ENCODE measurements around the gene CELSR2.

Gene CELSR2

DNA sequence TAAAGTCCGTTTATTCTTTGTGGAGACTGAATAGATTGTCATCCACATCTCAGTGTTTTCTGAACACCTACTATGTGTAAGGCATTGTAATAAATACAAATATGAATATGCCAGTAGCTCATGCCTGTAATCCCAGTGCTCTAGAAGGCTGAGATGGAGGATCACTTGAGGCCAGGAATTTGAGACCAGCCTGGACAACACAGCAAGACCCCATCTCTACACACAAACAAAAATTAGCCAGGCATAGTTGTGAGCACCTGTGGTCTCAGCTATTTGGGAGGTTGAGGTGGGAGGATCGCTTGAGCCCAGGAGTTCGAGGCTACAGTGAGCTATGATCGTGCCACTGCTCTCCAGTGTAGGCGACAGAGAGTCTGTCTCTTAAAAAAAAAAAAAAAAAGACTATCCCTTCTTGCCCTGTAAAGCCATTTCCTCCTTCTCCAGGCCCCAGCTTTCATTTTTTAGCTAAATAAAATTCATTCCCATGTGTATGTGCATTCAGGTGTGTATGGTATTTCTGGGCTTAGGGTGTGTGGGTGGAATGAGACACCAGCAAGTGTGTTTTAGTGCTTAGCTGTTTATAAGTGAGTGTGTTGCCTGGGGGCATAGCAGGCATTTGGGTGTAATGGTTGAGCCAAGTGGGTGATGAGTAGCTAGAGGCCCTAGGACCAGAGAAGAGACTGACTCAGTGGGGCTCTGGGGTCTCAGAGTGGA is 7.8 kb downstream of the CELSR2 start:
- H3K4me1 ChIP-seq (ENCODE audit: control insufficient read depth in 1 of 2, insufficient read depth in 2 of 2, low read length in 2 of 2), result peaks cover 10 to 20% of the 10 kb centered on the region in 2 donors
- H3K9me3 ChIP-seq (ENCODE audit: control insufficient read depth in 1 of 2, low read length in 2 of 2), result no peaks in the 10 kb centered on the region
- H3K4me3 ChIP-seq (ENCODE audit: low read depth in 1 of 2, low read length in 2 of 2), result no peak overlapping the region
- H3K27ac ChIP-seq (ENCODE audit: low read depth, low read length), result no peak overlapping the region
- no peak overlapping the region for H3K9ac ChIP-seq (ENCODE audit: low read depth in 1 of 2, low read length in 2 of 2)
- H3K27me3 ChIP-seq (ENCODE audit: control insufficient read depth in 1 of 2, insufficient read depth in 2 of 2, low read length in 2 of 2), result no peaks in the 10 kb centered on the region
- H3K36me3 ChIP-seq (ENCODE audit: control insufficient read depth in 1 of 2, insufficient read depth in 2 of 2, low read length in 2 of 2), result peaks cover 0 to 5% of the 10 kb centered on the region in 2 donors

DNA sequence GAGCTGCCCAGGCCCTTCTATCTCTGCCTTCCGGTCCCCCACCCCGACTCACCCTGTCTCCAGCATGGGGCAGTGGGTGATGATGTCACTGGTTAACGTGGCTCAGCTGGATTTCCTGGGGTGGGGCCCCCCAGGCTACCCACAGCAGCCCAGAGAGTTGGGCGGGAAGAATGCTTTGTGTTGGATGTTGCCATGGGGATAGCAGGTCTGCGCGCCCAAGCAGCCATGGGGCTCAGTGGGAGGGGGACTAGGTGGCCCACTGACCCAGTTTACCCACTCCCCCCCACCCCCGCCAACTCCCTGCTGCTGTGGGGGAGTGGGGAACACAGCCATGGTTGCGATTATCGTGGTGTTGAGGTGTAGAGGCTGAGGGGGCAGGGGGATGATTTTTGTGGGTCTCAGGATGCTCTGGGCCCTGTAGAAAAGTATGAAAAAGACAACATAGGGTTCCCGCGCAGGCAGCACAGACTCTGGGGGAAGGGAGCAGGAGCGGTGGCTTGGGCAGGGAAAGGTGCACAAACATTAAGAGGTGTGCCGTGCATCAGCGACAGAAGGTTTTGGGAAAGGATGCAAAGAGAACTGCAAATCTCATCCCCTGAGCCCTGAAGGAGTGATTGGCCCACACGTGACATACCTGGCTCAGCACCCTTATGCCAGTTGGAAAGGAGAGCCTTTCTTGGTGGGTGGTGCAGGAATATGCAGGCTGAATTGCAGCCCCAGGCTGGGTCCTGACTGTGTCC is 8.5 kb downstream of the CELSR2 start:
- no peak overlapping the region for H3K4me3 ChIP-seq (ENCODE audit: low read depth in 1 of 2, low read length in 2 of 2)
- peaks cover 0 to 5% of the 10 kb centered on the region in 2 donors for H3K36me3 ChIP-seq (ENCODE audit: control insufficient read depth in 1 of 2, insufficient read depth in 2 of 2, low read length in 2 of 2)
- no peak overlapping the region for H3K27ac ChIP-seq (ENCODE audit: low read depth, low read length)
- no peaks in the 10 kb centered on the region for H3K27me3 ChIP-seq (ENCODE audit: control insufficient read depth in 1 of 2, insufficient read depth in 2 of 2, low read length in 2 of 2)
- no peaks in the 10 kb centered on the region for H3K9me3 ChIP-seq (ENCODE audit: control insufficient read depth in 1 of 2, low read length in 2 of 2)
- no peak overlapping the region for H3K9ac ChIP-seq (ENCODE audit: low read depth in 1 of 2, low read length in 2 of 2)
- peaks cover 10 to 20% of the 10 kb centered on the region in 2 donors for H3K4me1 ChIP-seq (ENCODE audit: control insufficient read depth in 1 of 2, insufficient read depth in 2 of 2, low read length in 2 of 2)

DNA sequence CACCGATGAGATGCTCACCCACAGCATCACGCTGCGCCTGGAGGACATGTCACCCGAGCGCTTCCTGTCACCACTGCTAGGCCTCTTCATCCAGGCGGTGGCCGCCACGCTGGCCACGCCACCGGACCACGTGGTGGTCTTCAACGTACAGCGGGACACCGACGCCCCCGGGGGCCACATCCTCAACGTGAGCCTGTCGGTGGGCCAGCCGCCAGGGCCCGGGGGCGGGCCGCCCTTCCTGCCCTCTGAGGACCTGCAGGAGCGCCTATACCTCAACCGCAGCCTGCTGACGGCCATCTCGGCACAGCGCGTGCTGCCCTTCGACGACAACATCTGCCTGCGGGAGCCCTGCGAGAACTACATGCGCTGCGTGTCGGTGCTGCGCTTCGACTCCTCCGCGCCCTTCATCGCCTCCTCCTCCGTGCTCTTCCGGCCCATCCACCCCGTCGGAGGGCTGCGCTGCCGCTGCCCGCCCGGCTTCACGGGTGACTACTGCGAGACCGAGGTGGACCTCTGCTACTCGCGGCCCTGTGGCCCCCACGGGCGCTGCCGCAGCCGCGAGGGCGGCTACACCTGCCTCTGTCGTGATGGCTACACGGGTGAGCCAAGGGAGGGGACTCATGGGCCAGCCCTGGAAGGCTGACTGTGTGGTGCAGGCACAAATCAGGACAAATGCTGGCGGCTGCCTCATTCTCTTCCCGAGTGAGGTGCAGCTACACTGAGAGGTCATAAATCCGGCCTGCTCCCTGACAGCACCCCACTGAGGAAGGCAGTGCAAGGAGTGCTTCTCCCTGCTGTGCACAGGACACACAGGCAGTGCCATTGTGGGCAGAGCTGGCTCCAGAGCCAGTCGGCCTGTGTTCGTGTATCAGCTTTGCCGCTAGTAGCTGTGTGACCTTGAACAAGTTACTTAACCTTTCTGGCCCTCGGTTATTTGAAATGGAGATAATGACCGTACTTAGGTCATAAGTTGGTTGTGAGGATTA is 9.4 kb downstream of the CELSR2 start:
- Histone ChIP-seq H3K4me1 (ENCODE audit: control insufficient read depth in 1 of 2, insufficient read depth in 2 of 2, low read length in 2 of 2) (peaks cover 10 to 18% of the 10 kb centered on the region in 2 donors), H3K4me3 (ENCODE audit: low read depth in 1 of 2, low read length in 2 of 2) (no peak overlapping the region), H3K9ac (ENCODE audit: low read depth in 1 of 2, low read length in 2 of 2) (no peak overlapping the region), H3K27ac (ENCODE audit: low read depth, low read length) (no peak overlapping the region), H3K9me3 (ENCODE audit: control insufficient read depth in 1 of 2, low read length in 2 of 2) (no peaks in the 10 kb centered on the region), H3K27me3 (ENCODE audit: control insufficient read depth in 1 of 2, insufficient read depth in 2 of 2, low read length in 2 of 2) (no peaks in the 10 kb centered on the region), H3K36me3 (ENCODE audit: control insufficient read depth in 1 of 2, insufficient read depth in 2 of 2, low read length in 2 of 2) (peaks cover 0 to 5% of the 10 kb centered on the region in 2 donors)

DNA sequence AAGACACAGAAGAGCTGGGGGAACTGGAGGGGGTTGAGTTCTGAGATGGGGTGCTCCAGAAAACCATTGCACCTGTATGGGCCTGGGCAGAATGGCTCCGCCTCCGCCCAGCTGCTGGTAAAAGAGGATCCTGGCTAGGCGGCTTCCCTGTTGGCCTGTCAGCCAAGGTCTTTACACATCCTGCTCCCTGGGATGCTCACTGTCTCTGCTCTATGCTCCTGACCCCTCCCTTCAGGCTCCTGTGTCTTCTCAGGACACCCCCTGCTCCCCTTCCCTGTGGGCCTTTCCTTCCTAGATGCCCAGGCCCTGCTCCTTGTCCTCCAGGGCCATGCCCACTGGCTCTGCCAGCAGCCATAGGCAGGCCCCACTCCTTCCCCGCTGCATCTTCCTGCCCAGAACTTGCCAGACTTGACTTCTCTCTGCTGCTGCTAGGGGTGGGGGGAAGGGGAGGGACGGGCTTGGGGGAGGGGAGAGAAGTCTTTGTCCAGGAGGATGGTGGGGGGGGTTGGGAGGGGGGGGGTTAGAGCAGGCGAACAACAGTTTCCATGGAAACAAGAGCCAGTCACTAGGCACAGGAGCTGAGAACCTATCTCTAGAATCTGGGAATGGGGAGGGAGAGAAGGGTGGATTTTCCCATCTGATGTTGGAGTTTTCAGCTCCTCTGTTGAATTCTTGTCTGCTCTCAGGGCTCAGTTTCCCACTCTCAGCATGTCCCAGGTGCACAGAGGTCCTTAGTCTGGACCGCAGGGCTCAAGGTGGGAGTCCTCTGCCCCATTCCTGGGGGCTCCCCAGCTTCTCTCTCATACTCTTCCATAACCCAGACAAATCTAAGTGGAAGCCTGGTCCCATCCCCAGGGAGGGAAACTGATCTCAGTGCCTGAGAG is 10.6 kb downstream of the CELSR2 start:
- H3K36me3 ChIP-seq (ENCODE audit: control insufficient read depth in 1 of 2, insufficient read depth in 2 of 2, low read length in 2 of 2), result peaks cover 0 to 5% of the 10 kb centered on the region in 2 donors
- no peaks in the 10 kb centered on the region for H3K27me3 ChIP-seq (ENCODE audit: control insufficient read depth in 1 of 2, insufficient read depth in 2 of 2, low read length in 2 of 2)
- H3K27ac ChIP-seq (ENCODE audit: low read depth, low read length), result no peak overlapping the region
- H3K4me3 ChIP-seq (ENCODE audit: low read depth in 1 of 2, low read length in 2 of 2), result no peak overlapping the region
- H3K4me1 ChIP-seq (ENCODE audit: control insufficient read depth in 1 of 2, insufficient read depth in 2 of 2, low read length in 2 of 2), result peaks cover 6 to 7% of the 10 kb centered on the region in 2 donors
- H3K9me3 ChIP-seq (ENCODE audit: control insufficient read depth in 1 of 2, low read length in 2 of 2), result no peaks in the 10 kb centered on the region
- H3K9ac ChIP-seq (ENCODE audit: low read depth in 1 of 2, low read length in 2 of 2), result no peak overlapping the region

DNA sequence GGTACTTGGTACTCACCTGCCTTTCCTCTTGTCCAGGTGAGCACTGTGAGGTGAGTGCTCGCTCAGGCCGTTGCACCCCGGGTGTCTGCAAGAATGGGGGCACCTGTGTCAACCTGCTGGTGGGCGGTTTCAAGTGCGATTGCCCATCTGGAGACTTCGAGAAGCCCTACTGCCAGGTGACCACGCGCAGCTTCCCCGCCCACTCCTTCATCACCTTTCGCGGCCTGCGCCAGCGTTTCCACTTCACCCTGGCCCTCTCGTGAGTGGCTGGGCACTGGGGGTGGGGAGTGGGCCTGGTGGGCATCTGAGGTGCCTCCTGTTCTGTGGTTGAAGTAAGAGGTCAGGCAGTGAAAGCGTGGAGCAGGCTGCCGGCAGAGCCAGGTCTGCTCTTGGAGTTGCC is 11.7 kb downstream of the CELSR2 start:
- Histone ChIP-seq H3K27ac (ENCODE audit: low read depth, low read length) (no peak overlapping the region), H3K9ac (ENCODE audit: low read depth in 1 of 2, low read length in 2 of 2) (no peak overlapping the region), H3K4me3 (ENCODE audit: low read depth in 1 of 2, low read length in 2 of 2) (no peak overlapping the region), H3K27me3 (ENCODE audit: control insufficient read depth in 1 of 2, insufficient read depth in 2 of 2, low read length in 2 of 2) (no peaks in the 10 kb centered on the region), H3K4me1 (ENCODE audit: control insufficient read depth in 1 of 2, insufficient read depth in 2 of 2, low read length in 2 of 2) (no peaks in the 10 kb centered on the region), H3K9me3 (ENCODE audit: control insufficient read depth in 1 of 2, low read length in 2 of 2) (no peaks in the 10 kb centered on the region), H3K36me3 (ENCODE audit: control insufficient read depth in 1 of 2, insufficient read depth in 2 of 2, low read length in 2 of 2) (peaks cover 0 to 5% of the 10 kb centered on the region in 2 donors)

DNA sequence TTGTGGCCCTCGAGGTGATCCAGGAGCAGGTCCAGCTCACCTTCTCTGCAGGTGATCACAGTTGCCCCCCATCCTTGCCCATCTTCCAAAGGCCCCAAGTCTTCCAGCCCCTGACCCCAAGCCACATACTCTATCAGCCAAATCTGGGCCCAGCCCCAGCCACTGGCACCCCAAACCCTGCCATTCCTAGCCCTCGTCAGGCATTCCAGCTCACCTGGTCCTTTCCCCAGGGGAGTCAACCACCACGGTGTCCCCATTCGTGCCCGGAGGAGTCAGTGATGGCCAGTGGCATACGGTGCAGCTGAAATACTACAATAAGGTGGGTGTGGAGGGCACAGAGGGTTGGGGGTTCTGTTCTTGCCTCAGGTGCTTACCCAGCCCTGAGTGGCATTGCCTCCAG is 12.2 kb downstream of the CELSR2 start:
- Histone ChIP-seq H3K4me1 (ENCODE audit: control insufficient read depth in 1 of 2, insufficient read depth in 2 of 2, low read length in 2 of 2) (no peaks in the 10 kb centered on the region), H3K9ac (ENCODE audit: low read depth in 1 of 2, low read length in 2 of 2) (no peak overlapping the region), H3K36me3 (ENCODE audit: control insufficient read depth in 1 of 2, insufficient read depth in 2 of 2, low read length in 2 of 2) (peaks cover 0 to 5% of the 10 kb centered on the region in 2 donors), H3K27ac (ENCODE audit: low read depth, low read length) (no peak overlapping the region), H3K27me3 (ENCODE audit: control insufficient read depth in 1 of 2, insufficient read depth in 2 of 2, low read length in 2 of 2) (no peaks in the 10 kb centered on the region), H3K4me3 (ENCODE audit: low read depth in 1 of 2, low read length in 2 of 2) (no peak overlapping the region), H3K9me3 (ENCODE audit: control insufficient read depth in 1 of 2, low read length in 2 of 2) (no peaks in the 10 kb centered on the region)

DNA sequence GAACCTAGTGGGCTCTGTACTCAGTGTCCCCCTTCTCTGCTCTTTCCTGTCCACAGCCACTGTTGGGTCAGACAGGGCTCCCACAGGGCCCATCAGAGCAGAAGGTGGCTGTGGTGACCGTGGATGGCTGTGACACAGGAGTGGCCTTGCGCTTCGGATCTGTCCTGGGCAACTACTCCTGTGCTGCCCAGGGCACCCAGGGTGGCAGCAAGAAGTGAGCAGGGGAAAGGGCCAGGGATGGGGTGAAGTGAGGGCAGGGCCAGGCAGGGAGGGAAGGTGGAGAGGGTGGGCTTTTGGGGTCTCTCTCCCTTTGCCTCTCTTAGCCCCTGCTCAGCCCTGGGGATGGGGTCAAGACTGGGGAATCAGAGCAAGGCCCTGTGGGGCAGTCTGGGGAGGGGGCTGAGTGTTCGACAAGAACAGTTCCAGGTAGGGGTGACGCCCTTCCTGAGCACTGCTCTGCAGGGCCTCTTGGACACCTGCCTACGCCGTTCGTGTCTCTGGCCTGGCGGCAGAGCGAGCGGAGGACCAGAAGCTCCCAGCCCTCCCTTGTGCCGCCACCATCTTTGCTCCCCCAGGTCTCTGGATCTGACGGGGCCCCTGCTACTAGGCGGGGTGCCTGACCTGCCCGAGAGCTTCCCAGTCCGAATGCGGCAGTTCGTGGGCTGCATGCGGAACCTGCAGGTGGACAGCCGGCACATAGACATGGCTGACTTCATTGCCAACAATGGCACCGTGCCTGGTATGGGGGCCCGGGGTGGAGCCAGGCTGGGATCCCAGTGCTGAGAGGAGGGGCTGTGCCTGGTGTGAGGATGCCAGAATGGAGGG is 13.1 kb downstream of the CELSR2 start:
- no peak overlapping the region for H3K9ac ChIP-seq (ENCODE audit: low read depth in 1 of 2, low read length in 2 of 2)

DNA sequence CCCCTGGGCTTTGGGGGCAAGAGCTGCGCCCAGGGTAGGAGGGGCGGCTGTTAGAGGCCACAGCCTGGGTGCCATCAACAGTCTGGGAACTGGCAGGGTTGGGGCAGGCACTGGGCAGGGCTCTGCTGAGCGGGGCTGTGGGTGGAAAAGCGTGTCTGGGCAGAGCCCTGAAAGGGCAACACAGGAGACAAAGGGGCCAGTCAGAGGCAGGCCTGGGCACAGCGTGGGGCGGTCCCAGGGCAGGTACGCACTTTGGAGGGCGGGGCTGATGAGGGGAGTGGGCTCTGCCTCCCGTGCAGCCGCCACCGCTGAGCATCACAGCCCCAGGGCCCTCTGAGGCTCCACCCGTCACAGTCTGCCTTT is 13.9 kb downstream of the CELSR2 start:
- Histone ChIP-seq H3K4me3 (ENCODE audit: low read depth in 1 of 2, low read length in 2 of 2) (no peak overlapping the region), H3K36me3 (ENCODE audit: control insufficient read depth in 1 of 2, insufficient read depth in 2 of 2, low read length in 2 of 2) (peaks cover 0 to 5% of the 10 kb centered on the region in 2 donors), H3K4me1 (ENCODE audit: control insufficient read depth in 1 of 2, insufficient read depth in 2 of 2, low read length in 2 of 2) (no peaks in the 10 kb centered on the region), H3K27ac (ENCODE audit: low read depth, low read length) (no peak overlapping the region), H3K9ac (ENCODE audit: low read depth in 1 of 2, low read length in 2 of 2) (no peak overlapping the region), H3K27me3 (ENCODE audit: control insufficient read depth in 1 of 2, insufficient read depth in 2 of 2, low read length in 2 of 2) (no peaks in the 10 kb centered on the region), H3K9me3 (ENCODE audit: control insufficient read depth in 1 of 2, low read length in 2 of 2) (no peaks in the 10 kb centered on the region)

More for the DNA sequence above, 13.1 kb downstream of the CELSR2 start:
- Histone ChIP-seq H3K4me1 (ENCODE audit: control insufficient read depth in 1 of 2, insufficient read depth in 2 of 2, low read length in 2 of 2) (no peaks in the 10 kb centered on the region), H3K9me3 (ENCODE audit: control insufficient read depth in 1 of 2, low read length in 2 of 2) (no peaks in the 10 kb centered on the region), H3K4me3 (ENCODE audit: low read depth in 1 of 2, low read length in 2 of 2) (no peak overlapping the region), H3K27ac (ENCODE audit: low read depth, low read length) (no peak overlapping the region), H3K27me3 (ENCODE audit: control insufficient read depth in 1 of 2, insufficient read depth in 2 of 2, low read length in 2 of 2) (no peaks in the 10 kb centered on the region), H3K36me3 (ENCODE audit: control insufficient read depth in 1 of 2, insufficient read depth in 2 of 2, low read length in 2 of 2) (peaks cover 0 to 5% of the 10 kb centered on the region in 2 donors)
